Right kidney (tissue), 1 donor: ENCODE results near the gene CCND2.

Source experiments
- DNase-seq: peaks from one replicate; pipeline ENCODE4 v3.0.0-alpha.2; 2016

The CCND2 gene

DNA sequence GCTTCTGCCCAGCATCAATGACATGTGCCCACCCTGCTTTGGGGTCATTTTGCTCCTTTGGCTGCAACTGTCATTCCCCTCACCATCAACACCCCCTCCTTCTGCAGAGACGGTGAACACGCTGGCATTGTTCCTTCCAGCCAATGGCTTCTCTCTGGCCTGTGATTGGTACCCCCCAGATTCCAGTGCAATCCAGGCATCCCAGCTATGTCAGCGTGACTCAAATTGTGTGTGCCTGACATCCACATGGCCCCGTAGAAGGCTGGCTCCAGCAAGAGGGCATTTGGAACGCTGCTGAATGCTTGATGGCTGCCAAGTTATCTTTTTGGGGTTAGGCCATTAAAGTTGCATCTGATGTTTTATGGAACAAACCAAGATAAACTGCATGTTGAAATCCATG, 21.0 kb upstream of the CCND2 start:
- DNase-seq, result no peak

- no peak for DNase-seq
Observed at GRCh38 chr12:4256043-4256826, 17.3 kb upstream of the CCND2 start.

GRCh38 chr12:4257442-4257841, 16.1 kb upstream of the CCND2 start:
- DNase-seq, result no peak

GRCh38 chr12:4259099-4259498, 14.5 kb upstream of the CCND2 start:
- no peak for DNase-seq

DNA sequence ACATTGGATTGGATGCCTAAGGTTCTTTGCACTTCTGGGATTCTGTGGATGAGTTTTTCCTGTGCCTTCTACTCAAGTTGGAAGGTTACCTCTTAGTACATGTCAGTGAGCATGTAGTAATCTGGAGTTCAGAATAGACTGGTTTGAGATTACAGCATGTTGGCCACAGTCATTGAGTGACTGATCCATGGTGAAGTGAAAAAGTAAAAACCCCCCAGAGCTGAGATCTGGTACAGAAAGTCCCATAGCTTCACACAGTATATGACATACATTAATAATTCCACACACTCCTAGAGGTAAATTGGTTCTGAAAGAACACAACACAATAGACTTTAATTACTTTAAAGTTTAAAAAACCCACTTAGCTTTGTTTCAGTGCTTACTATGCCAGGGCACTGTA, 11.9 kb upstream of the CCND2 start:
- no peak for DNase-seq

- DNase-seq, result no peak
Observed at GRCh38 chr12:4265280-4265679, 8.3 kb upstream of the CCND2 start.

- no peak for DNase-seq
Observed at GRCh38 chr12:4266990-4267389, 6.6 kb upstream of the CCND2 start.

DNA sequence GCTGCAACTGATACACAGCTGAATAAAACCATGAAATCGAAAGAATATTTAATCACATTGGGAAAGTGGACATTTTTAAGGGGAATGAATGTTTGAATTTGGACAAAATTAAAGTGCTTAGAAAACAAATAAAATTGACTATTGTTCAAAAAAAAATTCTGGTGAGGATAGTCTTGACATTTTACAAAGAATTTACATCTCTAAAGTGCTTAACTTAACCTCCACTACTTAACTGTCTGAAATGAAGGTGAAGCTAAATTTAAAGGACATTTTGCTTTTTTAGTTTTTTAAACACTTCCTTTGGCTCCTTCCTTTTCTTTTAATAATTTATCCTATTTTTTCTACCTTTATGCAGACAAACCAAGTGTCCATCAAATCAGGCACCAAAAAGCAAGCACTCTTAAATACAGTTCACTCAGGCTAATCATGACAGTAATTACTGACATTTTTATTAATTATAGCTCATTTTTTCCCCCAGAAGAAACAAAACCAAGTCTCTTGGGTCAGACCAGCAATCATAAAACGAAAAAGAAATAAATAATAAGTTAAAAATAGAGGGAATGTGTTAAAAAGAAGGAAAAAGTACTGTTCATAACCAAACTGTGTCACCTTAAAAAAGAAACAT, 5.7 kb upstream of the CCND2 start:
- no peak for DNase-seq

DNA sequence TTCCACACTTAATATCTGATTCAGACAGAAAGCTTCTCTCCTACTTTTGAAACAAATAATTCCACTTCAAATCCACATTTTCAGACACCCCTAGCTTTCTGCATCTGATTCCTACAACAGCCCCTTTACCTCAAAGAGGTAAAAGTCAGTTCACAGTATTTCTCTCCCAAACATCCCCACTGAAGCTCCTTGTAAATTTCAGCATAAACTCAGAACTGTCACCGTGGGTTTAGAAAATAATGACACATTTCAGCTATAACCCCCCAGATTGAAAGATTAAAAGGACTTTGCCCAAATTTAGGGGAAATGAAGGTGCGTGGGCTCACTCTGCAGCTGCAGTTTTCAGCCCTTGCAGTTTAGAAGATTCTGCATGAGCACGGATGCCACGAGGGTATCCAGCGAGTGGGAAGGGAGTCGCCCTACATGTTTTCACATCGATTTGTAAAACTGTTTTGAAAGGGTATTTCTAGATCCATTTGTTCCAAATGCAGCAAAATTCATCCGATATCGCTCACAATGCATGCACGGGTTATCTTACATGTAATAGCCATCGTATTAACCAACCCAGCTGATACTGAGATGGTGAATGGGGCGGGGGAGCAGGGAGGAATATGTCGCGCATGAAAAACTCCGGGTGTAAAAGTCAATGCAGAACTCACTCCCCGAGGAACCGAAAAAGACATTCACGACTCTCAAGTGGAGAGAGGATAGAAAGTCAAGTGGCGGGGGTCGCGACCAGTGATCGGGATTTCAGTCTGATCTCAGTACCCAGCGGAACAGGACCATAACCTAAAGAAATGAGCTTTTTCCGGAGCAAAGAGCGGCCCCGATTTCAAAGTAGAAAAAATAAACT, 5.0 kb upstream of the CCND2 start:
- DNase-seq, result peak; percentile 75

GRCh38 chr12:4269279-4269991, 4.1 kb upstream of the CCND2 start:
- peak; percentile 93 for DNase-seq

DNA sequence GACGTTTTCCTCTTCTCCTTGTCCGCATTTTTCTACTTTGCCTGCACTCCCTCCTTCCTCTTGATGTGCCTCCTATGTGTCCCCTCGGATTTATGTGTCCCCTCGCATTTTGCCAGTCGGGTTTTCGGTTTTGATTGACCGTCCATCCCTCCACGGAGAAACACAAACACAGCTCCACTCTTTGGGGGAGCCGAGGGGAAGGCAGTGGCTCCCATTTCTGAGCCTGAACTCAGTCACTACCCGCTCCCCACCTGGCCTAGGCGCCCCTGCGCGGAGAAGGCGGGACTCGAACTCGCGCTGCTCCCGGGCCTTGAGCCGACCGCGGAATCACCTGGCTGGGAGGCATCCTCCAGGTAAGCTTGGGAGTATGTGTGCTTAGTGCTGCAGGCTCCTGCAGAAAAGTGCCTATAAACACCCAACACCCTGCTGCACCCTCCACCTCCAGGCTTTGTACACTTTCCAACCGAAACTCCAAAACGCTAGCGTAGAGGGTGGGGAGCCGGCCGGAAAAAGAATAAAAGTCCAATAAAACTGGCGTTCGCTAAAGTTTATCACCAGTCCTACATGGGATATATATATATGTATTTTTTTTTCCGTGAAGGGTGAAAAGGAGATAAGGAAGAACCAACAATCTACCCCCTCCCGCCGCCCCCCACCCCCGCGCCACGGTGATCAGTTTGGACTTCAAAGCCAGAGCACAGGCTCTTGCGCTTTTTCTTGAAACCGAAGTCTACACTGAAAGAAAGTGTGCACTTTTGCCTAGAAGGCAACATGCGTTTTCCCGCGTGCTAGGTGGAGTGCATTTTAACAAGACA, 3.3 kb upstream of the CCND2 start:
- no peak for DNase-seq

GRCh38 chr12:4270831-4271716, 2.5 kb upstream of the CCND2 start:
- DNase-seq, result peak; percentile 91

DNA sequence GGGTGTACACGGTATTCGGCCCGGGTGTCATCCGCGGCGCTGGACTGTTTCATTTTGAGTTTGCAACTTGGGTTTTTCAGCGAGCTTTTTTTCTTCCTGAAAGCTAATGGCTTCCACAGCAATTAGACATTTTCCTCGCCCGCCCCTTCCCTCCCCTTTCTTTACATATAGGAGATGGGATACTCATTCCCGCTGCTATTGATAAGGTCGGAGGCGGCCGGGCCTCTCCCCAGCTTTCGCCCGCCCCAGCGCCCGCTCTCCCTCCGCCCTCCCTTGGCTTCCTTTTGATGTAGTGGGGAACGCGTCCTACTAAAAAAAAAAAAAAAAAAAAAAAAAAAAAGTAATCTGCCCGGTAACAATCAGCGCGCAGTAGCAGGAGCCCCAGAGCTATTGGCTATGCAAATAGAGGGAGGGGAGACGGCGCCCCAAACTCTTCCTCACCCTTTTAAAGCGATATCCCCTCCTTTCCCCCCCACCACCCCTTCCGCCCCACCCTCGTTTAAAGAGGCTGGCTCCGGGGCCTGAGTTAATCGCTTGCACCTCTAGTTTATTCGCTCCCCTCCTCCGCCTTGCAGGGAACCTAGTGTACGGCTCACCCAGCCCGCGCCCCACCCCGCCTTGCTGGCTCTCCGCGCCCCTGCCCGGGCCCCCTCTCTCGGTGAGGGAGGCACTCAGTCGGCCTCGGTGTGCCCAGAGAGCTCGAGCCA, 1.7 kb upstream of the CCND2 start:
- no peak for DNase-seq

- DNase-seq, result peak; percentile 89
Observed at GRCh38 chr12:4272424-4273272, 914 bp upstream of the CCND2 start.

DNA sequence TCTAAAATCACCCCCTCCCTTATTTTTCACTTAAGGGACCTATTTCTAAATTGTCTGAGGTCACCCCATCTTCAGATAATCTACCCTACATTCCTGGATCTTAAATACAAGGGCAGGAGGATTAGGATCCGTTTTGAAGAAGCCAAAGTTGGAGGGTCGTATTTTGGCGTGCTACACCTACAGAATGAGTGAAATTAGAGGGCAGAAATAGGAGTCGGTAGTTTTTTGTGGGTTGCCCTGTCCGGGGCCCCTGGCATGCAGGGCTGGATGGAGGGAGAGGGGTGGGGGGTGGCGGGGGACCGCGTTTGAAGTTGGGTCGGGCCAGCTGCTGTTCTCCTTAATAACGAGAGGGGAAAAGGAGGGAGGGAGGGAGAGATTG, 300 bp upstream of the CCND2 start:
- no peak for DNase-seq

DNA sequence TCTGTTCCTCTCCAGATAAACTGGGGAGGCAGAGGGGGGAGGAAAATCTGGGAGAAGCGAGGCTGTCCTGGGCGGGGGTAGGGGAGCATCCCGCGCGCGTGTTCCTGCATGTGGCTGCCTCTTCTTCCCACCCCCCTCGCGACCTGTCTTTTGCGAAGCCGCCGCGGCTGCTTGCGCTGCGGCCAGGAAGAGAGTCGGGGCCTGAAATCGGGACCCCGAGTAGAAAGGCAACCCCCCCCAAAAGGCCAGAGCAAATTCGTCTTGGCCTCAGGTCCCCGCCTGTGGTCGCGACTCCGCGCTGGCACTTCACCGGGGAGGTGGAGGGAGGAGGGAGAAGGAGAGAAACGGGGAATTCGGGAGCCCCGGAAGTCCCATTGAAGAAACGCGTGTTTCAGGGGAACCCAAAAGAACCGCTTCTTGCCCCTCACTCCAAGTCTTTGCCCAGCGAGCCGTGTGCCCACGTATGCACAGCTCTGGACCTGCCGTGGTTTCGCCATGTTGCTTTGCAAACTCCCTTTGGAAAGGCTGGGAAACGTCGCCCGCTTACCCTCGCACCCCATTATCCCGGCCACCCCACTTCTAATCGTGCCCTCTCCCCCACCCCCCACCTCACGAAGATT, 944 bp downstream of the CCND2 start:
- peak; percentile 84 for DNase-seq

GRCh38 chr12:4275016-4275869, 1.7 kb downstream of the CCND2 start:
- DNase-seq, result peak; percentile 91
